ELR (cell line): ENCODE results near the gene SNX19.

Source experiments
- DNase-seq: peaks from one replicate; pipeline ENCODE4 v3.0.0-alpha.2; 2015; ENCODE audit warnings: low read depth

Gene SNX19

DNA sequence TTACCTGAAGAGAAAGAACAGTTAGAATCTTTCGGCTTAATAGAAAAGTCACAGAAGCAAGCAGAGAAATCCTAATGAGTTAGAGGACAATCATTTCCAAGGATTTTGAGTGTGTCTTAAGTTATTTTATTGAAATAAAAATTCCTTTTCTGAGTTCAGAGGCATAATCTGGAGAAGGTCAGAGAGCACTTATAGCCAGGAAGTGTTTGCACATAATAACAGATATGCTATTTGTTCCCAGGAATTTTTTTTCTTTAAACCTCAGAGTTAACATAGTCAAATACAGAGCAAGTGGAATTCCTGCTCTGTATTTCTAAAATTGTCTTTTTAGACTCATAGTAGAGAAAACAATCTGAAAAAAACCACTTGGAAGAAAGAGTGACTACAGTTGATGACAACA, 74.3 kb downstream of the SNX19 start:
- no peak for DNase-seq

DNA sequence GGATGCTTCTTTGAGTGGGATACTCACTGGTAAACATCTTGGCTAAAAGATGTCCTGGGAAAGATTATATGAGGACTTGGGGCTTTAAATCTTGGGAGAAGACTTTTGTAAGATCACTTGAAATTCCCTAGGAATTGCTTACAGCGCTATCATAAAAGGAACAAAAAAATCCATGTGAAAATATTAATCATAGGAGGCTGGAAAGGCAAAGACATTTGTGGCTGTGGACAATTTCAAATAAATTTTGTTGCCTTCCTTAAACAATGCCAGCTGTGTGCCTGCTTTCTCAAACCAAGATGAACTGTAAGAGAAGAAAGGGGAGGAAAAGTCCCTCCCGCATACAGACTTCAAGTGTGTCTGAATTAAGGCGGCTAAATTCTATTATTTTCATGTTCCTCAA, 75.6 kb downstream of the SNX19 start:
- no peak for DNase-seq

DNA sequence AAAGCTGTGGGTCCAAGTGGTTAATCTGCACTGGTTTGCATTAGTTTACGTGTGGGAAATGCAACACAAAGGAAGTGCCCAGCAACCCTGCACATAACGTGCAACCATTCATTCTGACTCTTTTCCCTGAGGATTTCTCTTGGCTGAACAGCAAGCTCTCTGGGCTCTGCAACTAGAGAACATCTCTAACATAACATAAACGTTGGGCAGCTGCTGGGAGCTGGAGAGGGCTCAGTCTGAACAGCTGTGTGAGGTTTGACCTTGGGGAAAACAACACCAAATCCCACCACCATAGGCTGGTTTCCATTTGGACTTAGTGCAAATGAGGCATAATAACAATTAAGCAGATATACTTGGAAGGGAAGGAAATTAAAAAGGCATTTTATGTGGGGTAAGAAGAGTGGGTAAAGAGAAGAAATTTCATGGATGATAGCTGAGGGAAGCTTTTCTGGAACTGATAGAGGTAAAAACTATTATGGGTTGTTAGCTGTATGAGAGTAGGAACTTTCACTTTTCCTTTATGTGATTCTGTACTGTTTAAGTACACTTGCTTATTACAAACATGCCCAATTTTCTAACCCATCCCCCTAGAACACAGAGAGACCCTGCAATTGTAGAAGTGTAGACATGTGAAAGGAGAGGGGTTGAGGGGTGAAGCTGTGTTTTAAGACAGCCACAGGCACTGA, 76.2 kb downstream of the SNX19 start:
- DNase-seq: no peak

DNA sequence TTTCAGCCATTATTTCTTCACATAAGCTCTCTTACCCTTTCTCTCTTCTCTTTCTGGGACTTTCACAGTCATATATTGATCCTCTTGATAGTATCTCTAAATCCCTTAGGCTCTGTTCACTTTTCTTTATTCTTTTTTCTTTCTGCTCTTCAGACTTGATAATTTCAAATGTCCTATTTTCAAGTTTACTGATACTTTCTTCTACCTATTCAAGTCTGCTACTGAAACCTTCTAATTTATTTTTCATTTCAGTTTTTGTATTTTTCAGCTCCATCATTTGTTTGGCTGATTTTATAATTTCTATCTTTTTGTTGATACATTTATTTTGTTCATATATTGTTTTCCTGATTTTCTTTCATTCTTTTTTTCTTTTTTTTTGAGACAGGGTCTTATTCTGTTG, 79.1 kb downstream of the SNX19 start:
- no peak for DNase-seq

DNA sequence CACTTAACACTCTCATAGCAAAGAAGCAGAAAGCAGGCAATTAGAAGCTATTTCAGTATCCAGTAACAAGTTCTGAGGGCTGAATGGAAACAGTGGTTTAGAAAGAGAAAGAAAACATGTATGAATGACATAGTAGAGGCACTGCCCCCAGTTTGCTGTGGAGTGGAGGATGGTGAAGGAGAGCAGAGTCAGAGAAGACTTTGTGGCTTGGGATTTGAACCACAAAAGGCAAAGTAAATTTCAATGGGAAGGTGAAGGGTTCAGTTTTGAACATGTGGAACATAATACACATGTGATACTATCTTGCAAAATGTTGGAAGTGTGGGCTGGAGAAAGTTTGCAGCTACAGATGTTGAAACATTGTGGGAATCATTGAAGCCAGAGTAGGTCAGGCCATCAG, 81.4 kb downstream of the SNX19 start:
- DNase-seq: no peak

DNA sequence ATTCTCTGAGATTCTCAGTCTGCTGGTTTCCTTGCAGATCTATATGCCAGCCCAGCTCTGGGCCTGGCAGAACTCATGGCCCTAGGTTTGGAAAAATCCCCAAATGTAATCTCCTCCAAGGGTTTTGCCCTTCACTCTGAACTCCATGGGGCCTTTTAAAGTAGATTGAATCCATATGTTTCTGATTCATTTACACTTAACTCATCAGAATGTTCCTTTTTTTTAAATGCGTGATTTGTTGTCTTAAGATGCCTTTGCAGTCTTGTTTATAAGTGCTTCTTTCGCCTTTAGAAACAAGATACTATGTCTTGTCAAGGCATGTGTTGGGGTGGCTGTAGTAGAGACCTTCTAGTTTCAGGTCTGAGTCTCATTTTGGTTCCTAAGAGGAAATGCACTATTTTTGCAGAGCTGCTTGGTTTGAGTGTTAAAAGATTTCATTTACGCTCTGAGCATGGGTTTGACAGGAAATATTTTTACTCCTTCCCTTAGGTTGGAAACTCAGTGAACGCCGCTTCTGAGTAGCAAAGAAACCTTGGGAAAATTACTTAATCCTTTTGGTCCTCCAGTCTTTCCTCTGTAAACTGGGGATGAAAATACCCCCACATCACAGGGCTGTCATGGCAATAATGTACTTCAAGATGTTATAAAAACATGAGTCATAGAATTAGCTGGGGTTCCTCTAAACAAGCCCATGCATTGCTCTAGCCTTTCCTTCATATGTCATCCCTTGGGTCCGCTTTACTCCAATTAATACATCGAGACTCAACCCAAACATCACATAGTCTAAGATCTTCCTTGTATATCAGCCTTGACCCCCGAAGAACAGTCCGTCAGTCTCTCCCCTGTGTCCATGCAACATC, 83.5 kb downstream of the SNX19 start:
- DNase-seq: peak; percentile 11

DNA sequence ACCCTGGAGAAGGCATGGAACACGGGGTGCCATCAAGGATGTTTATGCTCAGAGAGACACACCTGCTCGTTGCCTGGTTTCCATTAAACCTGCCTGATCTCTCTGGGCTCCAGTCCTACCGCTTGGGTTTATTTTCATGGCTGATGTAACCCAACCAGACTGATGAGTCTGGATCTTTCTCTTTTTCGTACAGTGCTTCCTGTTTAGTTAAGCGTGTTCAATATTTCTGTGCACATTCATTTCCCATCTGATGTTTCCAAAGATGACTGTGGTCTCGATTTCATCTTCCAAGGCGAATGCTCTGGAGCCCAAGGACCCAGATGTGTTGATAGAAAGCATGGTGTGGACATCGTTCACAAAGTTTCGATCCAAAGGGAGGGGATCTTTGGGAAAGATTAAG, 84.3 kb downstream of the SNX19 start:
- no peak for DNase-seq

DNA sequence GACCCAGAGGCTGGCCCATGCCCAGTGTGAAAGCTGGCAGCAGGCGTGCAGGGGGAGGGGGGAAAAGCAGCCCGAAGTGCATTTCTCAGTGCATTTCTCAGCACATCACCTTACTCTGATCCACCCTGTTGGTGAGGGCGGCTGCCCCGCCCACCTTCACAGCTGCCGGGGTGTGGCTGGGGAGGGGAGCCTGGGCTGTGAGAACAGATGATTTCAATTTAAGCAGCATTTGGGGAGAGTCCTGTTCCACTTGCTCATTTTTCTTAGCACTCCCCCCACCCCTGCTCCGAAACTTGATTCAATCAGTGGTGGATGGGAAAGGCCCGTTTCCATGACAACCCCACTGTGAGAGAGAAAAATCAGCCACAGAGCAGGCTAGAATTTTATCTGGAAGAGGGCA, 84.8 kb downstream of the SNX19 start:
- DNase-seq: no peak

DNA sequence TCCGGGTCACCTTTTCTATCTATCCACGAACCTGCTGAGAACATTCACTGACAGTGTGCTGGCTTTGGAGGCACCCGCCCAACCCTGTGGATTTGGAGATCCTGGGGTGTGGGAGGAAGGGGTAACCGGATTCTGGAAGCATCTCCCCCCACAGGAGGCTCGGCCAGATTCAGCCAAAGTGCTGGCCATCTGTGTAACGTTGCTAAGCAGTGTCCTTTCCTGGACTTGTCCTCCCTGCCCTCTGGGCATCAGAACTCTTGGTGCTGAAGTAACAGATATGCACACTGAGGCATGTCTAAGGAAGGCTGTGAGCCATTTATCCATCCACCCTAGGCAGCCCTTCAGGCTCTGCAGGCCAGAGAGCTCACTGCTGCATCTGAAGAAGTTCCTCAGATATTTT, 85.7 kb downstream of the SNX19 start:
- DNase-seq: no peak

DNA sequence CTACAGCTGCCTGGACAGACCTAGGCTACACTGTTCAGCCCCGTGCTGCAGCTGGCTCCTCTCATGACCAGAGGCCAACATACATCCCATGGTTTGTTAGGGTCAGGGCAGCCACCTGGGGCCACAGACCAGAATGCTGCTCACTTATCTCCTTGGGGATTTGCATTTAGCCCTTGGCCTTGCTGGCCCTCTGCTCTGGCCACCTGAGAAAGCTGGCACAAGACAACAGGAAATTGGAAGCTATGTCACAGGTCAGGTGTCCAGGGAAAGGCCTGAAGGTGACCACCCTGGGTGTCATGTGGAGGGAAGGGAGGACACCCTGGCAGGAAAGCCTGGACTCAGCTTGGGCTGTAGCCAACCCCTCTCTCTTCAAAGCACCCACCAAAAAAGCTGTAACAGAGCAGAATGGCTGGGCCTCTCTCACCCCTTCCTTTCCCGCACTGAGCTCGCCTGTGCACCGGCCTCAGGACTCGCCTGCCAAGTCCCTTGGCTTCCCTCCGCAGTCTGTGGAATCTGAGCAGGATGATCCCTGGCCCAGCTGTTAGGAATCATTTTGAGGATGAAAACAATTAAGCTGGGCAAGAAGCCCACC, 86.3 kb downstream of the SNX19 start:
- DNase-seq: no peak

DNA sequence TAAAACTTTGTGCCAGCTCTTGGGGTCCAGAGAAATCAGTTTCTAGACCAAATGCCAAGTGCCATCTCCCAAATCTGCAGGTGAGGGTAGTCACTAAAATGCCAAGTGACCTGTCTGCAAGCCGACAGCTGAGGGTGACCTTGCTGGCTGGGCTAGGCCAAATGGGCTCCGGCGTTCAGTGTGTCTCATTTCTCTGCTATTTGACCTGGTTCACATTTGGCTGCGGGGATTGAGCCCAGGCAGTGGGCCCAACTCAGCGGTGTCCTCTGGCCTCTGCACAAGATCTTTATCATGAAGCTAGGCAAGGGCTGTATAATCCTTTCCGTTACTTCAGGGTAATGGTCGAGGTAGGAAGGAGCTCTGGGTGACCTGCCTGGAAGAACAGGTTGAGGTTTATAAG, 87.5 kb downstream of the SNX19 start:
- DNase-seq: no peak

DNA sequence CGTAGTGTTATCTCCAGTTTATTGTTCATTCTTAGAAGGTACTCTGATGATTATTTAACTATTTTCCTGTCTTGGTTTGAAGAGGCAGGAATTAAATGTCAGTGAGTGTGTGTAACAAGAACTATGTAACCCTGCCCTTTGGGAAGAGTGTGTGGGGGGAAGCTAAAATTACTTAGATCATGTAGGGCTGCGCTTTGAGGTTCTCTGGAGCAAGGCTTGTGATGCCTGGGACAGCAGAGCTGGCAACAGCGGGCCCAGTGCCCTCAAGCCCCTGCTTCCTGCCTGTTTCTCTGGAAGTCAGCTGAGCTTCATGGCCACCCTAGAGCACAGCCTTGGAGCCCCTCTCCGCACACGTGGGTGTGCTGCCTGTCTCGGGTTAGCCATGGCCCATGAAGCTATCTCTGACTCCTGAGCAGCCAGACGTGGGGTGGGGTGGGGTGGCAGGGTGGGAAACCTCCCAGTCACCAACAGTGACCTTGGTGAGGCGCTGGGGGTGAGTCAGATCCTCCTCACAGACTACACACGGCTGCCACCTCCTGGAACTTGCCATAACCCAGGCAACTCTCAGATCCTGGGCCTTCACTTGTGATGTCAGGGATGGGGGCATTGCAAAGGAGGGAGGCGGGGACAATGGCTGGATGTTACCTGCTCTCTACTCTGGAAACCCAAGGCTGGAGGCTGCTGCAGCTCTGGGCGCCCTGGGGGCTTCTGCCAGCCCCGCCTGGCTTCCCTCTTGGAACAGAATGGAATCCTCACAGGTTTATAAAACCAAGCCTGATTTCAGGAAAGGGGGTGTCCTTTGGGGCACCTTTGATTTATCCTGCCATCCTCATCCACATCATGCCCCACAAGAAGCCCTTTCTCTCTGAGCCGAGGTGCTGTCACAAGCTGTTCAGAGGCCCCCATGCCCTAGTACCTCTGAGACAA, 88.6 kb downstream of the SNX19 start:
- peak; percentile 82 for DNase-seq

DNA sequence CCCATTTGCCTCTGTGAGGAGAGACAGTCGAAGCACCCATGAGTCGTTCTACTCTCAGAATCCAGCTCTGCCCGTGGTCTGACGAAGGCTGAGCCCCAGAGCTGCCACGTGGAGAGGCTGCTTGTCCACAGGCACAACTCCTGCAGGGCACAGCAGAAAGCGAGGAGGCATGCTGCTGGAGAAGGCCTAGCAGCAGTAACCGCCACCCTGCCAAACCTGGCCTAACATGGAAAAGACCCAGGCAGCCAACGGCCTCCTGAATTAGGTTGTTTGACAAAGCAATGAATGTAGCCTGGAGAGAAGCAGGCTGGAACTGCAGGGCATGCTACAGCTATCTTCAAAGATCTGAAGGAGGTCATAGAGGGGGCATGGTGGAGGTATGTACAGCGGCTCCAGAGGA, 89.7 kb downstream of the SNX19 start:
- DNase-seq: no peak

DNA sequence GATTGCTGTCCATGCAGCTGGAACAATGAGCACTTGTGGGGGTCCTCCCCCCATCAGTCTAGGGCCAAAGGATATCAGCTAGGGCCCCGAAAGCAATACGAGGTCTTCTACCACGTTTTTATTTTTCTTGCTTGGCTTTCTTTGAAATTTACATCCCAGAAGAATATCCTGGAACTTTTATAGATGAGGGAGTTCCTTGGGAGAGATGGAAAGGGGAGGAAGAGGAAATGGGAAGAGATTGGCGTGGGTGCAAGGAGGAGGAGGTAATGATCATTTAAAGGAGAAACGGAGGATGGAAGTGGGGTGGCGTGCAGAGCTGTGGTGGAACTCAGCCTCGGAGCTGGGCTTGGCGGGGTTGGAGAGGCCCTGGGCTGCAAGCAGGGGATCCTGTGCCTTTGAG, 90.3 kb downstream of the SNX19 start:
- no peak for DNase-seq

DNA sequence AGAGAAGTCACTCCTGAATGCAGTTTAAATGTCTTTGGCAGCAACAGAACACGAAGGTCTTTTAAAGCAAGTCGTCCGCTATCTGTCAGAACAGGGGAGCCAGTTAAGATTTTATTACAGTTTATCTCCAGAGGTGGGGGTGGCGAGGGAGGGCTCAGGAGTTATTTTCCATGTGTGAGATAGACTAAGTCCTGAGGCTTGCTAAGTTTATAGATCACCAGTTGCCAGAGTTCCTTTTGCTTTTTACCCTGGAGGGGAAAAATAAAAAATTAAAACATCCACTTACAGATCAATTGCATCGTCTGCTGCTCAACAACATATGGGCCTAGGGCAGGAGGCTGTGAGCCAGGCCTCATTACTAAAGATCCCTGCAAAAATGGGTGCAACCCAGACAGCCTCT, 90.7 kb downstream of the SNX19 start:
- no peak for DNase-seq
